ENCODE results near the gene ALPG.
"Not testable (repeated sequence)": the region's sequence is repeated elsewhere in the genome, so short reads cannot be mapped to it uniquely, and the experiment has no call there.

ALPG gene

GRCh38 chr2:232402518-232402917, 4.1 kb upstream of the ALPG start:
- CTCF ChIA-PET = interaction anchor here (0.6 kb wide), 2 partner anchors 18 to 695 kb away, joined by 3 to 4 read pairs; no protein-coding TSS in a partner anchor

GRCh38 chr2:232405943-232406510, 617 bp upstream of the ALPG start:
- H3K27ac ChIP-seq = no peak overlapping the region
- CTCF ChIA-PET = no interaction called here
- DNase-seq (ENCODE audit: low spot score) = no peak
- no peak for TF ChIP-seq CTCF (conservative IDR thresholded peaks at IDR 0.05; ENCODE audit: low read depth)
- POLR2A ChIA-PET (ENCODE audit: low non-redundant PET) = no interaction called here

More at GRCh38 chr2:232402518-232402917, 4.1 kb upstream of the ALPG start:
- no peak for TF ChIP-seq CTCF (conservative IDR thresholded peaks at IDR 0.05; ENCODE audit: low read depth)
- H3K27ac ChIP-seq = no peak overlapping the region
- no peak for DNase-seq (ENCODE audit: low spot score)
- POLR2A ChIA-PET (ENCODE audit: low non-redundant PET) = no interaction called here

- H3K27ac ChIP-seq; POLR2A ChIA-PET (ENCODE audit: low non-redundant PET); CTCF ChIA-PET; DNase-seq (ENCODE audit: low spot score): not testable (repeated sequence)
These were observed 945 bp downstream of the ALPG start for GRCh38 chr2:232407428-232408150.

GRCh38 chr2:232408269-232408668, 1.6 kb downstream of the ALPG start:
- H3K27ac ChIP-seq; POLR2A ChIA-PET (ENCODE audit: low non-redundant PET); CTCF ChIA-PET; DNase-seq (ENCODE audit: low spot score): not testable (repeated sequence)

- POLR2A ChIA-PET (ENCODE audit: low non-redundant PET); DNase-seq (ENCODE audit: low spot score); H3K27ac ChIP-seq: not testable (repeated sequence)
- CTCF ChIA-PET = interaction anchor here (0.6 kb wide), 1 partner anchor 32 kb away, joined by 3 read pairs; no protein-coding TSS in a partner anchor
These were observed 3.0 kb downstream of the ALPG start for GRCh38 chr2:232409617-232410016.

DNA sequence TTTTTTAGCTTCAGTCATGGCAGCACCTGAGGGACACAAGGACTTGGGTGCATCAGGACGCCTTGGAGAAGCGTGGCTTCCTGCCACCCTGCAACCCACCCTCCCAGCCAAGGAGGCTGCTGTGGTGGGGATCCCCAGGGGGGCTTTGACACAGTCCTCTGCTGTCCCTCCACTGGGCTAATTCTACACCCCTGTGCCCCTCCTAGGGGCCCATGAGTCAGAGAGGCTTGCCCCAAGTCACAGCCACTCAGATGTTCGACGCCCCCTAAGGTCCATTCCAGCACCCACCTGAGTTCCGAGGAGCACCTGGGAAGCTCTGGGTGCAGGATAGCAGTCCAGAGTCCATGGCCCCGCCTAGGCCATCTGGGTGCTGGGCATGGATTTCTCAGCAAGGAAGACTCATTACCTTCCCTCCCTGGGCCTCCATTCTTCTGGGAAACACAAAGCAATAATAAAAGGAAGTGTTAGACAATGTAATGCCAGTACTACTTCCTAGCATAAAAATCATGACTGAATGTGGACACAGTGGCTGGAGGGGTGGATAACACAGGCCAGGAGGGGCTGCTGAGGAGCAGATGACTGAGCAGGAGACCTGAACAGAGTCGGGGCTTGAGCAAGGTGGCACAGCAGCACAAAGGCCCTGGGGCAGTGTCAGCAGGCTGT, 3.7 kb downstream of the ALPG start:
- no peak for DNase-seq (ENCODE audit: low spot score)
- ChIA-PET POLR2A (ENCODE audit: low non-redundant PET) (no interaction called here), CTCF (no interaction called here)
- no peak overlapping the region for H3K27ac ChIP-seq
- TF ChIP-seq CTCF (conservative IDR thresholded peaks at IDR 0.05; ENCODE audit: low read depth) = no peak

GRCh38 chr2:232411901-232412629, 5.4 kb downstream of the ALPG start:
- DNase-seq (ENCODE audit: low spot score) = no peak
- no peak overlapping the region for H3K27ac ChIP-seq
- POLR2A ChIA-PET (ENCODE audit: low non-redundant PET) = no interaction called here
- no peak for TF ChIP-seq CTCF (conservative IDR thresholded peaks at IDR 0.05; ENCODE audit: low read depth)
- CTCF ChIA-PET = no interaction called here
